Subcutaneous abdominal adipose tissue (tissue), 5 donors: ENCODE data around the gene SULT4A1.

Source experiments
- H3K27ac ChIP-seq: one replicate; pipeline ENCODE4 v1.7.0; 2013; ENCODE audit warnings: low read depth, mild to moderate bottlenecking, inconsistent platforms, low read length, moderate library complexity
- H3K27me3 ChIP-seq, 5 donors: one replicate each; pipeline ENCODE4 v1.7.0; 2013; ENCODE audit warnings: low read length in 5 of 5, inconsistent platforms in 1 of 5; ENCODE audit not compliant: control insufficient read depth in 5 of 5, insufficient read depth in 4 of 5
- H3K36me3 ChIP-seq, 5 donors: one replicate each; pipeline ENCODE4 v1.7.0; 2013; ENCODE audit warnings: low read length in 5 of 5; ENCODE audit not compliant: control insufficient read depth in 5 of 5, insufficient read depth in 5 of 5
- H3K4me1 ChIP-seq, 5 donors: one replicate each; pipeline ENCODE4 v1.7.0; 2013; ENCODE audit warnings: low read length in 5 of 5, mild to moderate bottlenecking in 3 of 5, moderate library complexity in 1 of 5; ENCODE audit not compliant: control insufficient read depth in 5 of 5, insufficient read depth in 5 of 5
- H3K4me3 ChIP-seq, 5 donors: one replicate each; pipeline ENCODE4 v1.7.0; 2013; ENCODE audit warnings: low read length in 5 of 5, low read depth in 1 of 5
- H3K9ac ChIP-seq, 5 donors: one replicate each; pipeline ENCODE4 v1.7.0; 2013; ENCODE audit warnings: low read length in 5 of 5, mild to moderate bottlenecking in 4 of 5, moderate library complexity in 3 of 5
- H3K9me3 ChIP-seq, 5 donors: one replicate each; pipeline ENCODE4 v1.7.0; 2013; ENCODE audit warnings: low read length in 5 of 5; ENCODE audit not compliant: control insufficient read depth in 5 of 5
- donor health status: healthy.
- donor health status: healthy.
- donor health status: healthy.
- donor health status: healthy.
- donor health status: healthy.

SULT4A1 gene

DNA sequence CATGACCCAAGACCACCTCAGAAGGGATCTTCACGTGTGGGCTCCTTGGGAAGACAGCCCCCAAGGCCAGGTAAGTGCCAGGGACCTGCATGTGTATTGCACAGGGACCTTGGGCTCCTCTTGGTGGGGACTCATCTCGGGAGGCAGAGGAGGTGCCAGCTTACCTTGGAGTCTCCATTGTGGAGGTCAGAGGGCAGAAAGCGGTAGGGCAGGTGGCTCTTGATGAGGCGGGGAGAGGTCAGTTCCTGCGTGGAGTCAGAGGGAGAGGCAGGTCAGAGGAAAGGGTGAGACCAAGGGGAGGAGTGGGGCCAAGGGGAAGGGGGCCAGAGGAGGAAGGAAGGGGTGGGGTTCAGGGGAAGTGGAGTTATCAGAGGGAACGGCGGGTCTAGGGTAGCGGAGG is 22.5 kb downstream of the SULT4A1 start:
- Histone ChIP-seq H3K27ac (no peak overlapping the region), H3K4me3 (no peak overlapping the region), H3K9ac (no peak overlapping the region), H3K9me3 (no peaks in the 10 kb centered on the region), H3K36me3 (no peaks in the 10 kb centered on the region), H3K4me1 (no peaks in the 10 kb centered on the region), H3K27me3 (peaks cover 0 to 13% (median 5%) of the 10 kb centered on the region in 5 donors)

- Histone ChIP-seq H3K4me1 (peaks cover 1 to 3% (median 2%) of the 10 kb centered on the region in 5 donors), H3K27ac (no peak overlapping the region), H3K9me3 (peaks cover 0 to under 1% (median 0%) of the 10 kb centered on the region in 5 donors)
These were observed 23.6 kb downstream of the SULT4A1 start for GRCh38 chr22:43838571-43839307.

DNA sequence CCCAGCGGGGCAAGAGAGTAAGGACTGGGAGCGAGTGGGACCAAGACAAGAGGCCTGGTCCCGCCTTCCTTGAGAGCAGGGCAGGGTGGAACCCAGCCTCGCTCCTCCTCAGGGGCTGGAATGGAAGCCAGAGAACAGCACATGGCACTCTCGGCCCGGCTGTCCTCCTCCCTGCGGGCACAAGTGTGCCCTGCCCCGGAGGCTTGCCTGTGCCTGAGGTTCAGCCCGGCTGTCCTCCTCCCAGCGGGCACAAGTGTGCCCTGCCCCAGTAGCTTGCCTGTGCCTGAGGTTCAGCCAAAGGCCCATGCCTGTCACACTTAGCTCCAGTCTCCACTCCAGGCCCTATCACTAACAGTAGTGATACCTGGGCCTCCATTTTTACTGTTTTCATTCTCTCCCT is 24.2 kb downstream of the SULT4A1 start:
- peaks cover 0 to 11% (median 5%) of the 10 kb centered on the region in 5 donors for H3K27me3 ChIP-seq
- no peak overlapping the region for H3K4me3 ChIP-seq
- H3K4me1 ChIP-seq: peaks cover 3 to 6% (median 5%) of the 10 kb centered on the region in 5 donors
- no peaks in the 10 kb centered on the region for H3K36me3 ChIP-seq
- no peak overlapping the region for H3K27ac ChIP-seq
- H3K9me3 ChIP-seq: peaks cover 0 to 2% (median 0%) of the 10 kb centered on the region in 5 donors
- no peak overlapping the region for H3K9ac ChIP-seq

More at GRCh38 chr22:43838571-43839307, 23.6 kb downstream of the SULT4A1 start:
- Histone ChIP-seq H3K4me3 (no peak overlapping the region), H3K27me3 (peaks cover 0 to 8% (median 5%) of the 10 kb centered on the region in 5 donors), H3K9ac (no peak overlapping the region), H3K36me3 (no peaks in the 10 kb centered on the region)

- no peak overlapping the region for H3K27ac ChIP-seq
- no peak overlapping the region for H3K4me3 ChIP-seq
- H3K27me3 ChIP-seq: peaks cover 0 to 11% (median 6%) of the 10 kb centered on the region in 5 donors
- no peaks in the 10 kb centered on the region for H3K36me3 ChIP-seq
- H3K9ac ChIP-seq: no peak overlapping the region
- H3K4me1 ChIP-seq: peaks cover 3 to 11% (median 5%) of the 10 kb centered on the region in 5 donors
- H3K9me3 ChIP-seq: peaks cover 0 to 2% (median 0%) of the 10 kb centered on the region in 5 donors
These were observed 24.6 kb downstream of the SULT4A1 start for GRCh38 chr22:43837666-43838065.

- H3K27me3 ChIP-seq: peaks cover 0 to 11% (median 7%) of the 10 kb centered on the region in 5 donors
- no peak overlapping the region for H3K4me3 ChIP-seq
- H3K36me3 ChIP-seq: no peaks in the 10 kb centered on the region
- H3K4me1 ChIP-seq: peaks cover 3 to 11% (median 5%) of the 10 kb centered on the region in 5 donors
- peaks cover 0 to 2% (median 0%) of the 10 kb centered on the region in 5 donors for H3K9me3 ChIP-seq
- H3K27ac ChIP-seq: no peak overlapping the region
- no peak overlapping the region for H3K9ac ChIP-seq
These were observed 26.6 kb downstream of the SULT4A1 start for GRCh38 chr22:43835736-43836135.

DNA sequence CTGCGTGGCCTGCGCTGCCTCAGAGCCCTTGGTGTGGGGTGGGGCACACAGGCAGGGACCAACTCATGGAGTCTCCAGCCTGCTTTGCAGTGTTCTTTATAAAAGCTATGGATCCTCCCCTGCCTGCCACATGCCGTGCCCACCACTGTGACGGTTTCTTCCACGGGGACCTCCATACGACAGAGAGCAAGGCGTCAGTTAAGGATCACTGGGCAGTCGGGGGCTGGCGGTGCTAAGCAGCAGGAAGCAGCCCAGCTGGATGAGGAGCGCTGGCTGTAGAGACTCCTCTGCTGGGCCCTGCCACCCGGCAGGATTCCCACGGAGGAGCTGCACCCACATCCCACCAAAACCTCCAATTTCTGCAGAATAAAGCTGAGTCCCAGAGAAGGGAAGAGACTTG is 27.1 kb downstream of the SULT4A1 start:
- no peak overlapping the region for H3K27ac ChIP-seq
- no peak overlapping the region for H3K4me3 ChIP-seq
- H3K27me3 ChIP-seq: peaks cover 0 to 11% (median 7%) of the 10 kb centered on the region in 5 donors
- H3K9me3 ChIP-seq: peaks cover 0 to 2% (median 0%) of the 10 kb centered on the region in 5 donors
- H3K9ac ChIP-seq: no peak overlapping the region
- peaks cover 7 to 17% (median 9%) of the 10 kb centered on the region in 5 donors for H3K4me1 ChIP-seq
- no peaks in the 10 kb centered on the region for H3K36me3 ChIP-seq

GRCh38 chr22:43833286-43834240 is 28.8 kb downstream of the SULT4A1 start:
- no peak overlapping the region for H3K27ac ChIP-seq
- peaks cover 0 to 11% (median 7%) of the 10 kb centered on the region in 5 donors for H3K27me3 ChIP-seq
- peaks cover 13 to 33% (median 24%) of the 10 kb centered on the region in 5 donors for H3K4me1 ChIP-seq

GRCh38 chr22:43832393-43833265 is 29.7 kb downstream of the SULT4A1 start:
- H3K9me3 ChIP-seq: peaks cover 0 to 2% (median 0%) of the 10 kb centered on the region in 5 donors
- no peak overlapping the region for H3K27ac ChIP-seq
- H3K36me3 ChIP-seq: no peaks in the 10 kb centered on the region
- H3K4me1 ChIP-seq: peaks cover 13 to 34% (median 25%) of the 10 kb centered on the region in 5 donors
- peaks cover 0 to 11% (median 7%) of the 10 kb centered on the region in 5 donors for H3K27me3 ChIP-seq
- H3K9ac ChIP-seq: no peak overlapping the region
- H3K4me3 ChIP-seq: no peak overlapping the region

More at GRCh38 chr22:43833286-43834240, 28.8 kb downstream of the SULT4A1 start:
- no peaks in the 10 kb centered on the region for H3K36me3 ChIP-seq
- no peak overlapping the region for H3K4me3 ChIP-seq
- no peak overlapping the region for H3K9ac ChIP-seq
- peaks cover 0 to 2% (median 0%) of the 10 kb centered on the region in 5 donors for H3K9me3 ChIP-seq
